Measurements from ENCODE around the gene TRPC4AP.

TRPC4AP gene

DNA sequence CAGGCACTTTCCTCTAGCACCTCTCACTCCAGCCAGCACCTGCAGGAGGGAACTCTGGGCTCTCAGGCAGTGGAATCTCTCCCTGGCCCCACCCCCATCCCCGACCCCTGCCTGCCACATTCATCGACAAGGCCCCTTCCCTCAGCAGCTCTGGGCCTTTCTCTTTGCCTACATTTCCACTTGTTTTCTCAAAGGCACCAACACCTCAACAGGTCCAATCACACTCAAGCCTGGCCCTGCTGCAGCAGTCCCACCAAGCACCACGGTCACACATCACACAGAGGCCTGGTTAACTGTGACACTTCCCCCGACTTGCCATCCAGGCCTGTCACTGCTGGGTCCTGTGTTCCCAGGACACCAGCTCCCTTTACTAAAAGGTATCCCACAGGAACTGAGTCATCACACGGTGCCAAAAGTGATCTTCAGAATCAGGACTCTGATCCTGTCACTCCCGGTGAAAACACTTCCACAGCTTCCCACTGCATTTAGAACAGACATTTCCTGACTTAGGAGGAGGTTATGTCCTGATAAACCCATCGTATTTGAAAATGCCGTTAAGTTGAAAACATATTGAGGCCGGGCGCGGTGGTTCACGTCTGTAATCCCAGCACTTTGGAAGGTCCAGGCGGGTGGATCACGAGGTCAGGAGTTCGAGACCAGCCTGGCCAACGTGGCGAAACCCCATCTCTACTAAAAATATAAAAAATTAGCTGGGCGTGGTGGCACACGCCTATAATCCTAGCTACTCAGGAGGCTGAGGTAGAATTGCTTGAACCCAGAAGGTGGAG is 82.0 kb downstream of the TRPC4AP start:
- TF ChIP-seq, protein P1, sequence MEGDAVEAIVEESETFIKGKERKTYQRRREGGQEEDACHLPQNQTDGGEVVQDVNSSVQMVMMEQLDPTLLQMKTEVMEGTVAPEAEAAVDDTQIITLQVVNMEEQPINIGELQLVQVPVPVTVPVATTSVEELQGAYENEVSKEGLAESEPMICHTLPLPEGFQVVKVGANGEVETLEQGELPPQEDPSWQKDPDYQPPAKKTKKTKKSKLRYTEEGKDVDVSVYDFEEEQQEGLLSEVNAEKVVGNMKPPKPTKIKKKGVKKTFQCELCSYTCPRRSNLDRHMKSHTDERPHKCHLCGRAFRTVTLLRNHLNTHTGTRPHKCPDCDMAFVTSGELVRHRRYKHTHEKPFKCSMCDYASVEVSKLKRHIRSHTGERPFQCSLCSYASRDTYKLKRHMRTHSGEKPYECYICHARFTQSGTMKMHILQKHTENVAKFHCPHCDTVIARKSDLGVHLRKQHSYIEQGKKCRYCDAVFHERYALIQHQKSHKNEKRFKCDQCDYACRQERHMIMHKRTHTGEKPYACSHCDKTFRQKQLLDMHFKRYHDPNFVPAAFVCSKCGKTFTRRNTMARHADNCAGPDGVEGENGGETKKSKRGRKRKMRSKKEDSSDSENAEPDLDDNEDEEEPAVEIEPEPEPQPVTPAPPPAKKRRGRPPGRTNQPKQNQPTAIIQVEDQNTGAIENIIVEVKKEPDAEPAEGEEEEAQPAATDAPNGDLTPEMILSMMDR (conservative IDR thresholded peaks at IDR 0.05; ENCODE audit: control insufficient read depth, insufficient read depth, low read depth, low read length) = no peak
- no peak overlapping the region for H3K4me3 ChIP-seq (ENCODE audit: control insufficient read depth, low read depth, low read length)
- no peak for DNase-seq (ENCODE audit: low read depth)

- TF ChIP-seq, protein P1 (conservative IDR thresholded peaks at IDR 0.05; ENCODE audit: control insufficient read depth, insufficient read depth, low read depth, low read length) = no peak
- no peak for DNase-seq (ENCODE audit: low read depth)
- no peak overlapping the region for H3K4me3 ChIP-seq (ENCODE audit: control insufficient read depth, low read depth, low read length)
These were observed 82.8 kb downstream of the TRPC4AP start for GRCh38 chr20:35009665-35010328.

DNA sequence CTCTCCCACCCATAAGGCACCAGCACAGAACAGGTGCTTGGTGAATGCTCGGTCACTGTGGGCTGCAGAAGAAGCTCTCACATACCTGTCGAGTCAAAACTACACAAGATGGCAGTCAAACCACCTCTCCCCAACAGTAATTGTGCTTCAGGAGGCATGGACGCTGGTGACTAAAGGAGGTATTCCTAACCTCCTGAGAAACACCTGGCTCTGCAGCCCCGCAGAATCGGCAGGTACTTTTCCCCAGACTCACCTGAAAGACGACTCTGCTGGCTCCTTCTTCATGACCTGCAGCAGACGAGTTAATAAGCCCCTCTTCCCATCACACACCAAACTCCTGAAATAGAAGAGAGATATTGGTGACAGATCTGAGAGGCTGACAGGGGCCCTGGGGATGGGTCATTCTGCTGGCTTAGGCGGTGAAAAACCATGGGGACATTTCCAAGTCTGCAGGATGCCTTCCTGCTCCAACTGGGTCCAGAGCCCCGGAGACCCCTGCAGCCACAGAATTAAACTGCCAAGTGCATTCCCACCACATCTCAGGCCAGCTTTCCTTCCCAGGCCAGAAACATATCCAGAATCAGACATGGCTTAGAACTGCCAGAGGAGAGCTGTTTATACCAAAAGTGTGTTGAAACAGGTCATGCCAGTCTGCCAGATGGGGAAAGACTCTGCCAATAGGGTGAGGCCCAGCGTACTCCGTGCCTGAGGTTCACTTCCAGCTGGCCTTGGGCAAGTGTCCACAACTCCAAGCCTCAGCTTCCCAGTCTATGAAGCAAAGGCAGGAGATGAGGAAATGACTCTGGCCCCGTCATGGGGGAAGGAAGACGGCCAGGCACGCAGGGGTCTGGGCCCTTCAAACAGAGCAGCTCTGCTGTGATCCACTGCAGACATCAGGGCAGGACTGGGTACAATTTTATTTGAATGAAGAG is 83.9 kb downstream of the TRPC4AP start:
- peak; percentile 44 for DNase-seq (ENCODE audit: low read depth)
- TF ChIP-seq, protein P1 (conservative IDR thresholded peaks at IDR 0.05; ENCODE audit: control insufficient read depth, insufficient read depth, low read depth, low read length) = no peak
- H3K4me3 ChIP-seq (ENCODE audit: control insufficient read depth, low read depth, low read length) = no peak overlapping the region

DNA sequence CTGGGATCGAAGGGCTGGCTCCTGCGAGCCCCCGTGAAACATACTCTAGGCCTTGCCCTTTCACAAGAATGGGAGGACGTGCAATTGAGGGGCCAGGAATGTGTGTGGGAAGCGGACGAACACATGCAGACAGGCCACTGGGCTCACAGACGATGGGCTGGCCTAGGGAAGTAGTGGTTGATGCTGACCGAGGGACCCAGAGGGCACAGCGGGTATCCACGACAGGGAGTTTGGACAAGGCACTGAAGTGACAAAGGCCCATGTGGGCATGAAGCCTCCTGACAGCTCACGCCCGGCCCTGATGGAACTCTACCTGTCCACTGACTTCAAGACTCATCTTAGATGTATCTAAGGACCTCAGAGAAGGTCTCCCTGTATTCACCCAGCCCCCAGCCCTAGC is 84.7 kb downstream of the TRPC4AP start:
- TF ChIP-seq, protein P1 (conservative IDR thresholded peaks at IDR 0.05; ENCODE audit: control insufficient read depth, insufficient read depth, low read depth, low read length) = no peak
- no peak overlapping the region for H3K4me3 ChIP-seq (ENCODE audit: control insufficient read depth, low read depth, low read length)
- DNase-seq (ENCODE audit: low read depth) = no peak

DNA sequence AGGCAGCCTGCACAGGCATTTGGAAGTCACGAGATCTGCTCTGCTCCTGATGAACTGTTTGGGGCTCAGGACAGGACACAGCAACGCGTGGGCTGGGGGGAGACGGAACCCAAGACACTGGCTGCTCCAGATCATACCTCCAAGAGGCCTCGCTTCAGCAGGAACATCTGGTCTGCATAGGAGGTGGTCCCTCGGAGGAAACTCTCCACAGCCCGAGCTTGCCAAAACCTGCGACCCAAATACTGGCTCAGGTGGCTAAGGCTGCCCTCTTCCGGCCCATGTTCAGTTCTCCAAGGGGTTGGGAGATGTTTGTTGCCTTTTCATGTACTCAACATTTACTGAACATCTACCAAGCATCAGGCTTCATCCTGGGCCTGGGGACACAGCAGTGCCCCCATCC is 85.2 kb downstream of the TRPC4AP start:
- DNase-seq (ENCODE audit: low read depth) = no peak
- TF ChIP-seq, protein P1 (conservative IDR thresholded peaks at IDR 0.05; ENCODE audit: control insufficient read depth, insufficient read depth, low read depth, low read length) = no peak
- no peak overlapping the region for H3K4me3 ChIP-seq (ENCODE audit: control insufficient read depth, low read depth, low read length)

GRCh38 chr20:35006531-35006971 is 86.1 kb downstream of the TRPC4AP start:
- TF ChIP-seq, protein P1 (conservative IDR thresholded peaks at IDR 0.05; ENCODE audit: control insufficient read depth, insufficient read depth, low read depth, low read length) = no peak

More at GRCh38 chr20:35006531-35006971, 86.1 kb downstream of the TRPC4AP start:
- no peak overlapping the region for H3K4me3 ChIP-seq (ENCODE audit: control insufficient read depth, low read depth, low read length)
- no peak for DNase-seq (ENCODE audit: low read depth)
